Dedifferentiated amniotic fluid mesenchymal stem cell (primary cell): ENCODE measurements around the gene SCUBE1.

Source experiments
- DNase-seq: peaks from one replicate; pipeline ENCODE4 v3.0.0-alpha.2; 2016; ENCODE audit errors: extremely low spot score

SCUBE1 gene

GRCh38 chr22:43155789-43156188, 187.4 kb downstream of the SCUBE1 start:
- DNase-seq = no peak

- no peak for DNase-seq
Observed at GRCh38 chr22:43154887-43155536, 188.2 kb downstream of the SCUBE1 start.

DNA sequence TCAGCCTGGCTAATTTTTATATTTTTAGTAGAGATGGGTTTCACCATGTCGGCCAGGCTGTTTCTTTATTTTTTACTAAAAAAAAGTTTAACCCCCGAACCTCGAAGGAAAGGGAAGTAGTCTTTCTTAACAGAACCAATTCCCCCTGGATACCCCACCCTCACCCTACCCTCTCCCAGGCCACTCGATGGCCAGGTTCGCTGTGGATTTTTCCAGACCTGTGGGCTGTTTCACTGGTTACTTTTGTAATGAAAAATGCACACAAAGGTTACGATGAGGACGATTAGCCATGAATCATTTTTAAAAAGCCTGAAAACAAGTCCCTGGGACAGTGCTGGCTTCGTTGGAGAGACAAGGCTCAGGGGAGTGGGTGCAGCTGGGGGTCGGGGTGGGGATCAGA, 189.3 kb downstream of the SCUBE1 start:
- no peak for DNase-seq

DNA sequence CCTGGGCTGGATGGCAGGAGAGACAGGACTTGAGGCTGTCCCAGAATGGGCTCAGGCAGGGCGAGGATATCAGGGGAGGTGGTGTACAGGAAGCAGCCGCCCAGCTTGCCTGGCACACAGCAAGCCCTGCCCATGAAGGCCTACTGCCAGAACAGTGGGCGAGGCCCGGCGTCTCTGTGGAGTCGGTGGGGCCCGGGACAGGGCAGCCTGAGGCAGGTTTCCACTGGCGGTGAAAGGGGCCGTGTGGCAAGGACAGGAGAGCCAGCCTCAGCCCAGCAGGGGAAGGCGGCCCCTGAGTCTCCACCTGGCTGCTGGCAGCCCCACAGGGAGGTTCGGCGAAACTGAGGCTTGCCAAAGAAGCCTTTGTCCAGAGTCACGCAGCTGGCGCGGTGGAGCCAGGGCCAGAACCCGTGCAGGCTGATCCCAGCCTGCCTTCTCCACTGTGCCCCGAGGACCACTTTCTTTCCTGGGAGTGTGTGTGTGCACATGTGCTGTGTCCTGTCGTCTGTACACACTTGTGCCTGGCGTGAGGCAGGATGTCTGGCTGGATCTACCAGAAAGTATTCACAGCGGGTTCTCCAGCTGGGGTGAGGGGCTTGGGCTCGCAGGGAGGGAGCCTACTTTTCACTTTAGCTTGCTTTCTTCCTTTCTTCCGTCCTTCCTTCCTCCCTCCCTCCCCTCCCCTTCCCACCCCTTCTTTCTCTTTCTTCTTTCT, 190.7 kb downstream of the SCUBE1 start:
- peak; percentile 75 for DNase-seq

DNA sequence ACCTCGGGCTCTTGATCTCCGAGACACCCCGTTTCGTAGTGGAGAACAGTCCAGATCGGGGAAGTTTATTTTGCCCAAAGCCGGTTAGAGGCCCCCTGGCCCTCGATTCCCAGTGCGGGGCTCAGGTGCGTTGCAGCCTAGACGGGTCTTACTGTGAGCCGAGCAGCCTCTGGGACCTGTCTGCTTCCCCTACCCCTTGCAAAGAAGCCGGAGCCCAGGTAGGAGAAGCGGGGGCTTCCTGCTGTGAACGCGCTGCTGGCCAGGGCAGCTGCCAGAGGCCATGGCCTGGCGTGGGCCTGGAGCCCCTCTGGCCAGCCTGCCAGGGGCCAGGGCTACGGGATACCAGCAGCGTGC, 191.2 kb downstream of the SCUBE1 start:
- no peak for DNase-seq

DNA sequence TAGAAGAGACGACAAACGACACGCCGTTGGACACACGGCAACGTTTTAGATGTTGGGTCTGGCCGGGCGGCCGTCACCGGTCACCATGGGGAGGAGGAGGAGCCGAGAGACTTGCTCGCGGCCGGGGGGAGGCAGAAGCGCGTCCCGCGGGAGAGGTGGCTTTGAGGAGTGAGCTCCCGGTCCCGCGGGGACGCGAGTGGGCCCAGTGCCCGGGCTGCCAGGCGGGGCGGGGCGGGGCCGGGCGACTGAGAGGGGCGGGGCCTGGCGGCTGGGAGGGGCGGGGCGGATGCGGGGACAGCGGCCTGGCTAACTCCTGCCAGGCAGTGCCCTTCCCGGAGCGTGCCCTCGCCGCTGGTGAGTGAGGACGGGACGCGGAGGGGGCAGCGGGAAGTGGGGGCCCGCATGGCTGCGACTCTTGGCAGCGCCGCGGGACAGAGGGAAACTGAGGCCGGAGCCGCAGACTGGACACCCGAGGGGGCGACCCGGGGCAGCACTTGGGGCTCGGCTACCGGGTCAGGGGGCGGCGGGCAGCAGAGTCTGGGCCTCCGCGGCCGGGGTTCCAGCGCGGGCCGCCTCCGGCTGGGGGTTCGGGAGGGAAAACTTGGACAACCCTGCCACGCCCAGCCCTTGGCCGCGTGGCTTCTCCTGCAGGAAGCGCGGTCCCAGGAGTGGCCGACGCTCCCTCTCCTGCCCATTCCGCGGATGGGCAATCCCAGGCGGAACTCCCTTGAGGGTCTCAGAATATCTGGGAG, 191.7 kb downstream of the SCUBE1 start, which contains the start of gene TSPO:
TSPO (plus strand) TSS at position 309 of the 752 bp plus-strand sequence. CDS start 7,680 bp downstream, outside the sequence.
- DNase-seq = peak; percentile 45

GRCh38 chr22:43150731-43151206, 192.4 kb downstream of the SCUBE1 start:
- DNase-seq = no peak

- no peak for DNase-seq
Observed at GRCh38 chr22:43148581-43148980, 194.6 kb downstream of the SCUBE1 start.

DNA sequence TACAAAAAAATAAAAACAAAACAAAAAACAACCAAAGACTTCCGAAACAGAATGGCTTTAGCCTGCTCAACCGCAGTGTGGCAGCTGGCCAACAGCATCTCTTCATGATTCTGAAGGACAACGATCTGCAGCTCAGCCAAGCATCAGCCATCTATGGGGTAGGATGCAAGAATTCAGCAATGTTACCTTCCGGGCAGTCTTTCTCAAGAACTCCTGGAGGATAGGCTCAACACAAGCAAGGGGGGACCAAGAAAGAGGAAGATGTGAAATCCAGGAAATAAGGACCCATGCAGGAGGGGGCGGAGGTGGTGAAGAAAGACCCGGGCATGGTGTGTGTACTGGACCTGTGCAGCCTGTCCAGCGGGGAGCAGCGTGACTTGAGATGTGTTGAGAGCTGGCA, 195.4 kb downstream of the SCUBE1 start:
- no peak for DNase-seq
